IgD-negative memory B cell (primary cell): ENCODE data around the gene B4GALNT4. TPM values are rescaled to one million over a fixed set of nuclear protein-coding genes. Genes with fewer than 3 reads are reported as not detected.
"Not testable (repeated sequence)": the region's sequence is repeated elsewhere in the genome, so short reads cannot be mapped to it uniquely, and the experiment has no call there.

Experiments used
- H3K27ac Mint-ChIP-seq, 3 donors: one replicate each; pipeline ENCODE4 v1.8.0; 2020 to 2022; ENCODE audit warnings: mild to moderate bottlenecking in 3 of 3, mixed read lengths in 3 of 3, moderate library complexity in 1 of 3
- H3K27me3 Mint-ChIP-seq: one replicate; pipeline ENCODE4 v1.8.0; 2021; ENCODE audit warnings: mixed read lengths
- H3K36me3 Mint-ChIP-seq: one replicate; pipeline ENCODE4 v1.8.0; 2020; ENCODE audit warnings: mild to moderate bottlenecking, mixed read lengths
- H3K4me1 Mint-ChIP-seq, 3 donors: one replicate each; pipeline ENCODE4 v1.8.0; 2020 to 2022; ENCODE audit warnings: mixed read lengths in 3 of 3, mild to moderate bottlenecking in 1 of 3
- H3K4me3 Mint-ChIP-seq, 4 donors: one replicate each; pipeline ENCODE4 v1.8.0; 2020 to 2022; ENCODE audit warnings: mild to moderate bottlenecking in 4 of 4, mixed read lengths in 4 of 4, moderate library complexity in 3 of 4
- H3K9me3 Mint-ChIP-seq, 3 donors: one replicate each; pipeline ENCODE4 v1.8.0; 2020 to 2021; ENCODE audit warnings: mixed read lengths in 3 of 3, mild to moderate bottlenecking in 1 of 3
- polyA plus RNA-seq: library from polyadenylated mRNA; unstranded; fragments of 300-500 nt; fragmentation: Illumina TruSeq; gene quantifications from one replicate; pipeline ENCODE4 v1.2.3, GENCODE V29; 2021

B4GALNT4 gene
- polyA plus RNA-seq, 1 donor from 2014 or later: not detected

DNA sequence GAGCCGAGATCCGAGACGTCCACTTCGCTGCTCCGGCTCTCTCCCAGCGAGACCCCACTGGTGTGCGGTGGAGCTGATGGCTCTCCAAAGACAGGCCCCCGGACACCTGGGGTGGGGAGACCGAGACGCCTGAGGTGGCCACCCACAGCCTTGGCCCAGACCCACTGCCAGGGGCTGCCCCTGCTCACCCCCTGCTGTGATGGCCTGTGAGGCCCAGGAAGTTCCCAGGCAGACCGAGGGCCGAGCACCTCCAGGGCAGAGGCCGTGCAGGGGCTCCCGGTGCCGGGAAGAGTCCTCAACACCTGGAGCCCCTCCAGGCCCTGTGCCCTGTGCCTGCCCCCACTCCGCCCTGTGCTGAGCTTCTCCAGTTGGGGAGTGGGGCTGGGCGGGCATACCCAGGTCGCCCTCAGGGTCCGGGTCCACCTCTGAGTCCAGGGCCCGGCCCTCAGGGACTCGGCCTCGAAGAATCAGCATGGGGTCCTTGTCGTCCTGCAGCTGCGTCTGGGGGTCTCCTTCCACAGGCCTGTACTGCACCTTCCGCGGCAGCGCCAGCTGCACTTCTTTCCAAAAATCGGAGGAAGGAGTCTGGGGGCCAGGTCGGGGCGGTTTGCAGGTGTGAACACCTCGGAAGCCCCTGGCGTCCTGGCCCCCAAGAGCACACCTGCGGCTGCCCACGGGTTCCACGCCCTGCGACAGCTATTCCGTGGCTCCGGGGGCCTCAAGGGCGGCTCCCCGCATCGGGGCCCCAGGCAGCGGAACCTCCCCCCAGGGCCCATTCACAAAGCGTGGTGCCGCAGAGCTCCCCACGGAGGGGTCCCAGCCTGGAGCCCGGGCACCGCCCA lies 36.9 kb downstream of the B4GALNT4 start:
- Mint-ChIP-seq H3K9me3 (no peaks in the 10 kb centered on the region), H3K4me1 (peaks cover 0 to 2% (median 2%) of the 10 kb centered on the region in 3 donors), H3K27ac (peak overlapping the region in 2 of 3 donors; percentile 59 to 64), H3K4me3 (peak overlapping the region in 2 of 4 donors; percentile 17 to 21), H3K27me3 (peaks cover 5% of the 10 kb centered on the region), H3K36me3 (peaks cover 1% of the 10 kb centered on the region)

- Mint-ChIP-seq H3K4me3 (peak overlapping the region in 3 of 4 donors; percentile 28 to 65 (median 46)), H3K4me1 (peaks cover 0 to 2% (median 2%) of the 10 kb centered on the region in 3 donors), H3K27me3 (peaks cover 5% of the 10 kb centered on the region), H3K36me3 (peaks cover 1% of the 10 kb centered on the region), H3K27ac (peak overlapping the region in 2 of 3 donors; percentile 35 to 71), H3K9me3 (no peaks in the 10 kb centered on the region)
Observed at GRCh38 chr11:406796-407650, 37.7 kb downstream of the B4GALNT4 start.

GRCh38 chr11:407651-408123 lies 38.4 kb downstream of the B4GALNT4 start:
- Mint-ChIP-seq H3K27ac (peak overlapping the region in 1 of 3 donors; percentile 71), H3K4me1 (peaks cover 0 to 2% (median 2%) of the 10 kb centered on the region in 3 donors), H3K27me3 (peaks cover 5% of the 10 kb centered on the region), H3K9me3 (no peaks in the 10 kb centered on the region), H3K4me3 (peak overlapping the region in 1 of 4 donors; percentile 17), H3K36me3 (peaks cover 1% of the 10 kb centered on the region)

- no peak overlapping the region for H3K27ac Mint-ChIP-seq
- H3K4me3 Mint-ChIP-seq: peak overlapping the region in 1 of 4 donors; percentile 57
- H3K9me3 Mint-ChIP-seq: no peaks in the 10 kb centered on the region
- peaks cover 1% of the 10 kb centered on the region for H3K36me3 Mint-ChIP-seq
- H3K27me3 Mint-ChIP-seq: peaks cover 5% of the 10 kb centered on the region
- H3K4me1 Mint-ChIP-seq: peaks cover 0 to 4% (median 4%) of the 10 kb centered on the region in 3 donors
Observed at GRCh38 chr11:408154-409007, 39.1 kb downstream of the B4GALNT4 start.

DNA sequence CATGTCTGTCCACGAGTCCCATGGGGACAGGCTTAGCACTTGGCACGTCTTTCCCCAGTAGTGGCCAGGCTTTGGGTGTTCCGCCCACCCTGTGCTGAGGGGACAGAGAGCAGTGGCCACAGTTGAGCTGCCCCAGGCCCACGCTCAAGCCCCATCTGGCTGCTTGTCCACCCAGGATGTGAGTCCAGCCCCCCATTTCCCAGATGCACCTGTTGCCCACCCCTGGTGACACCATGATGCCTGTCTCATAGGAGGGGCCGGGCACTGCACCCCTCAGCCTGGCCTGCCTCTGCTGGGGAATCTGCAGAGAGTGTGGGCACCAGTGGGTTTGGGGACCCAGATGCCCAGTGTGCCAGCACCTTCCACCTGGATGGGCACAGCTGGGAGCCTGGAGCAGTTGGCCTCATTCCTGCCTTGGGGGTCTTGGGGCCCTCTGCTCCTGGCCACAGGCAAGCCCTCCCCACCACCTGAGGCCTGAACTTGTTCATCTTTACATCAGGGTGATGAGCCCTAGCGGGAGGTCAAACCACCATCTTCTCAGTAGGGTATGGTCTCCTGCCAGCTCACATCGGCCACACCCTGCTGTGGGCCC lies 39.8 kb downstream of the B4GALNT4 start:
- no peak overlapping the region for H3K27ac Mint-ChIP-seq
- peaks cover 0 to 4% (median 4%) of the 10 kb centered on the region in 3 donors for H3K4me1 Mint-ChIP-seq
- no peaks in the 10 kb centered on the region for H3K9me3 Mint-ChIP-seq
- peaks cover 1% of the 10 kb centered on the region for H3K36me3 Mint-ChIP-seq
- H3K4me3 Mint-ChIP-seq: peak overlapping the region in 1 of 4 donors; percentile 32
- peaks cover 3% of the 10 kb centered on the region for H3K27me3 Mint-ChIP-seq

GRCh38 chr11:409600-410483 lies 40.5 kb downstream of the B4GALNT4 start:
- H3K9me3 Mint-ChIP-seq: no peaks in the 10 kb centered on the region
- peaks cover 1% of the 10 kb centered on the region for H3K36me3 Mint-ChIP-seq
- no peaks in the 10 kb centered on the region for H3K27me3 Mint-ChIP-seq
- no peak overlapping the region for H3K27ac Mint-ChIP-seq
- peak overlapping the region in 1 of 4 donors; percentile 32 for H3K4me3 Mint-ChIP-seq
- peaks cover 0 to 9% (median 9%) of the 10 kb centered on the region in 3 donors for H3K4me1 Mint-ChIP-seq

DNA sequence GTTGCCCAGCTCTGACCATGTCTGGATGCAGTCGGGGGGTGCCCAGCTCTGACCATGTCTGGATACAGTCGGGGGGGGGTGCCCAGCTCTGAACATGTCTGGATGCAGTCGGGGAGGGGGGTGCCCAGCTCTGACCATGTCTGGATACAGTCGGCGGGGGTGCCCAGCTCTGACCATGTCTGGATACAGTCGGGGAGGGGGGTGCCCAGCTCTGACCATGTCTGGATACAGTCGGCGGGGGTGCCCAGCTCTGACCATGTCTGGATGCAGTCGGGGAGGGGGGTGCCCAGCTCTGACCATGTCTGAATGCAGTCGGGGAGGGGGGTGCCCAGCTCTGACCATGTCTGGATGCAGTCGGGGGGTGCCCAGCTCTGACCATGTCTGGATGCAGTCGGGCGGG lies 41.4 kb downstream of the B4GALNT4 start:
- H3K4me3 Mint-ChIP-seq: not testable (repeated sequence)

GRCh38 chr11:411520-411919 lies 42.2 kb downstream of the B4GALNT4 start:
- not testable (repeated sequence) for H3K27me3 Mint-ChIP-seq, H3K36me3 Mint-ChIP-seq, H3K4me3 Mint-ChIP-seq, H3K9me3 Mint-ChIP-seq, H3K27ac Mint-ChIP-seq
- peaks cover 0 to 18% (median 14%) of the 10 kb centered on the region in 3 donors for H3K4me1 Mint-ChIP-seq

More for the DNA sequence above, 41.4 kb downstream of the B4GALNT4 start:
- H3K27ac Mint-ChIP-seq, H3K9me3 Mint-ChIP-seq, H3K27me3 Mint-ChIP-seq, H3K36me3 Mint-ChIP-seq: not testable (repeated sequence)
- peaks cover 0 to 12% (median 9%) of the 10 kb centered on the region in 3 donors for H3K4me1 Mint-ChIP-seq

- Mint-ChIP-seq H3K27me3 (no peaks in the 10 kb centered on the region), H3K36me3 (no peaks in the 10 kb centered on the region), H3K9me3 (no peaks in the 10 kb centered on the region), H3K27ac (no peak overlapping the region), H3K4me3 (peak overlapping the region in 1 of 4 donors; percentile 47), H3K4me1 (peaks cover 0 to 20% (median 14%) of the 10 kb centered on the region in 3 donors)
Observed at GRCh38 chr11:412641-413119, 43.4 kb downstream of the B4GALNT4 start.

DNA sequence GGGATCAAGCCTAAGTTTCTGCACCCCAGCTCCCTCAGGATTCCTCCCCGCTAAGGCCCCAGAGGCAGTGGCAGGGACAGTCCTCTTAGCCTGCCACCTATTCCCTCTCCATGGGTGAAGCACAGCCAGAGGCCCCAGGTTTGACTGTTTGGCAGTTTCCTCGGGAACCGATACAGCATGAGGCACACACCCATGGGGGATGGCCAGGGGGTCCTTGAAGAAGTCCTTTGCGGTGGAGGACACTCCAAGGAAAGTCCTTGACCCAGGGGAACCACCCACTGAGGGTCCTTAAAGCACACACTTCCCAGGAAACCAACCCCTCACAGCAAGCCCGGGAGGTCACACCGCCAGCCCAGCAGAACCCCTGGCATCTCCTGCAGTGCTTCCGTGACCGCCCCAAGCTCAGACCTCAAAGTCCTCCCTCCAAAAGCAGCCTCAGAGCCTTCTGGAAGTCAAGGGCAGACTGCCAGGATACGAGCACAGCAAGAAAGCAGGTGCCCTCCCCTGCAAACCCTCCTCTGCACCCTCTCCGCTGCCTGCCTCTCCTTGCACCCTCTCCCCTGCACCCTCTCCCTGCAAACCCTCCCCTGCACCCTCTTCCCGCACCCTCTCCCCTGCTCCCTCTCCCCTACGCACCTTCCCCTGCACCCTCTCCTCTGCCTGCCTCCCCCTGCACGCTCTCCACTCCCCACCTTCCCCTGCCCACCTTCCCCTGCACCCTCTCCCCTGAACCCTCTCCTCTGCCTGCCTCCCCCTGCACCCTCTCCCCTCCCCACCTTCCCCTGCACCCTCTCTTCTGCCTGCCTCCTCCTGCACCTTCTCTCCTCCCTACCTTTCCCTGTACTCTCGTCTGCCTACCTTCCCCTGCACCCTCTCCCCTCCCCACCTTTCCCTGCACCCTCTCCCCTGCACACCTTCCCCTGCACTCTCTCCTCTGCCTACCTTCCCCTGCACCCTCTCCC lies 44.1 kb downstream of the B4GALNT4 start:
- no peaks in the 10 kb centered on the region for H3K9me3 Mint-ChIP-seq
- H3K4me3 Mint-ChIP-seq: peak overlapping the region in 3 of 4 donors; percentile 33 to 87 (median 38)
- H3K4me1 Mint-ChIP-seq: peaks cover 0 to 22% (median 14%) of the 10 kb centered on the region in 3 donors
- H3K27me3 Mint-ChIP-seq: no peaks in the 10 kb centered on the region
- no peaks in the 10 kb centered on the region for H3K36me3 Mint-ChIP-seq
- H3K27ac Mint-ChIP-seq: no peak overlapping the region

GRCh38 chr11:414318-414857 lies 45.1 kb downstream of the B4GALNT4 start:
- H3K4me1 Mint-ChIP-seq: peaks cover 0 to 22% (median 14%) of the 10 kb centered on the region in 3 donors
- no peaks in the 10 kb centered on the region for H3K36me3 Mint-ChIP-seq
- peak overlapping the region; percentile 24 to 96 (median 93) for H3K4me3 Mint-ChIP-seq
- no peaks in the 10 kb centered on the region for H3K27me3 Mint-ChIP-seq
- H3K9me3 Mint-ChIP-seq: no peaks in the 10 kb centered on the region
- H3K27ac Mint-ChIP-seq: peak overlapping the region; percentile 40 to 84 (median 61)

DNA sequence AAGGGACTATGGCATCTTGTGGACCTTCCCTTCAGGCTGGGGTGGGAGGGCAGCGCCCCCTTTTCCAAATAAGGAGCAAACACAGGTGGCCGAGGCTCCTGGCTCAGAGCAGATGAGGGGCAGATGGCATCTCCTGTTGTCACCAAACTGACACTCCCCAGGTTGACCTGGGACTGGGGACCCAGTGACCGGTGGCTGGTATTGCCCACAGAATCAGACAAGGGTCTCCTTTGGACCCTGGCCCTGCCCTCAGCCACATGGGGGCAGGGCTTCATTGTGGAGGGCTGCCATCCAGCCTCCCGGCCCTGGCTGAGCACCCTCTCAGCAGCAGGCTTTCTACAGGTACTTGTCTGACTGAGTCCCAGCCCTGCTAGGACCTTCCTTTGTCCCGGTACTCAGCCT lies 46.3 kb downstream of the B4GALNT4 start:
- H3K27ac Mint-ChIP-seq: peak overlapping the region; percentile 23 to 61 (median 40)
- H3K9me3 Mint-ChIP-seq: no peaks in the 10 kb centered on the region
- peaks cover 0 to 22% (median 12%) of the 10 kb centered on the region in 3 donors for H3K4me1 Mint-ChIP-seq
- no peaks in the 10 kb centered on the region for H3K36me3 Mint-ChIP-seq
- no peaks in the 10 kb centered on the region for H3K27me3 Mint-ChIP-seq
- H3K4me3 Mint-ChIP-seq: peak overlapping the region; percentile 24 to 96 (median 93)
